Neutrophil (primary cell): Measurements from ENCODE around the gene MACROD1.

Experiments used
- H3K27ac ChIP-seq: fragments of 200-600 bp; sonication (generic); 2 replicates; pipeline ENCODE4 v1.5.1; 2016; ENCODE audit warnings: mild to moderate bottlenecking, moderate library complexity
- H3K27me3 ChIP-seq: fragments of 200-600 bp; sonication (generic); 2 replicates; pipeline ENCODE4 v1.6.0; 2016; ENCODE audit warnings: mild to moderate bottlenecking
- H3K36me3 ChIP-seq: fragments of 200-600 bp; sonication (generic); 2 replicates; pipeline ENCODE4 v1.5.1; 2017
- H3K4me1 ChIP-seq, 2 experiments: fragments of 200-600 bp in 1 of 2; sonication (generic) in 1 of 2; 1 replicate in 1 of 2; 2 replicates in 1 of 2; pipeline versions ENCODE4 v1.5.1 to v1.6.1; 2013 to 2016; ENCODE audit warnings: low read depth in 1 of 2, low read length in 1 of 2, mild to moderate bottlenecking in 1 of 2, moderate library complexity in 1 of 2; ENCODE audit not compliant: control insufficient read depth in 1 of 2, insufficient read depth in 1 of 2
- H3K4me3 ChIP-seq, 2 experiments: fragments of 200-600 bp in 1 of 2; sonication (generic) in 1 of 2; 1 replicate in 1 of 2; 2 replicates in 1 of 2; pipeline ENCODE4 v1.5.1; 2013 to 2016; ENCODE audit warnings: low read depth in 1 of 2, low read length in 1 of 2, mild to moderate bottlenecking in 1 of 2, moderate library complexity in 1 of 2
- H3K9me3 ChIP-seq: fragments of 200-600 bp; sonication (generic); 2 replicates; pipeline ENCODE4 v1.5.1; 2016
- TF ChIP-seq, protein P1 (sequence below): fragments of 200-600 bp; sonication (generic); IDR thresholded peaks from 2 replicates; pipeline ENCODE4 v1.5.1; 2016; ENCODE audit warnings: antibody characterized with exemption

MACROD1 gene

DNA sequence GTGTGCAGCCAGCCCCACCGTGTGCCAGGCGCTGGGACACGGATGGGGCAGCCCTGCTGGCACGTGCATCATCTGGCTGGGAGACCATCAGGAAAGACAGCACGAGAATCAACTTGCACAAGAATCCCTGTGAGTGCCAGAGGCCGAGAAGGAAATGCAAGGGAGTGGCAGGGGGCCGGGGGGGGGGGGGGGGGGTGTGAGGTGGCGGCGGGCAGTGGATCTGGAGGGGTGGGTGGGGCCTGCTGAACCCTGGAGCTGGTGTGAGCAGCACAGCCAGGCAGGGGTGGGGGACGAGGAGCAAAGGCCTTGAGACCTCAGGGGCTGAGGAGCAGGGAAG is 144.2 kb downstream of the MACROD1 start:
- Histone ChIP-seq H3K4me1 (no peaks in the 10 kb centered on the region), H3K27ac (no peak overlapping the region), H3K36me3 (no peaks in the 10 kb centered on the region), H3K27me3 (no peaks in the 10 kb centered on the region), H3K9me3 (no peaks in the 10 kb centered on the region), H3K4me3 (no peak overlapping the region)
- TF ChIP-seq, protein P1, sequence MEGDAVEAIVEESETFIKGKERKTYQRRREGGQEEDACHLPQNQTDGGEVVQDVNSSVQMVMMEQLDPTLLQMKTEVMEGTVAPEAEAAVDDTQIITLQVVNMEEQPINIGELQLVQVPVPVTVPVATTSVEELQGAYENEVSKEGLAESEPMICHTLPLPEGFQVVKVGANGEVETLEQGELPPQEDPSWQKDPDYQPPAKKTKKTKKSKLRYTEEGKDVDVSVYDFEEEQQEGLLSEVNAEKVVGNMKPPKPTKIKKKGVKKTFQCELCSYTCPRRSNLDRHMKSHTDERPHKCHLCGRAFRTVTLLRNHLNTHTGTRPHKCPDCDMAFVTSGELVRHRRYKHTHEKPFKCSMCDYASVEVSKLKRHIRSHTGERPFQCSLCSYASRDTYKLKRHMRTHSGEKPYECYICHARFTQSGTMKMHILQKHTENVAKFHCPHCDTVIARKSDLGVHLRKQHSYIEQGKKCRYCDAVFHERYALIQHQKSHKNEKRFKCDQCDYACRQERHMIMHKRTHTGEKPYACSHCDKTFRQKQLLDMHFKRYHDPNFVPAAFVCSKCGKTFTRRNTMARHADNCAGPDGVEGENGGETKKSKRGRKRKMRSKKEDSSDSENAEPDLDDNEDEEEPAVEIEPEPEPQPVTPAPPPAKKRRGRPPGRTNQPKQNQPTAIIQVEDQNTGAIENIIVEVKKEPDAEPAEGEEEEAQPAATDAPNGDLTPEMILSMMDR: no peak

DNA sequence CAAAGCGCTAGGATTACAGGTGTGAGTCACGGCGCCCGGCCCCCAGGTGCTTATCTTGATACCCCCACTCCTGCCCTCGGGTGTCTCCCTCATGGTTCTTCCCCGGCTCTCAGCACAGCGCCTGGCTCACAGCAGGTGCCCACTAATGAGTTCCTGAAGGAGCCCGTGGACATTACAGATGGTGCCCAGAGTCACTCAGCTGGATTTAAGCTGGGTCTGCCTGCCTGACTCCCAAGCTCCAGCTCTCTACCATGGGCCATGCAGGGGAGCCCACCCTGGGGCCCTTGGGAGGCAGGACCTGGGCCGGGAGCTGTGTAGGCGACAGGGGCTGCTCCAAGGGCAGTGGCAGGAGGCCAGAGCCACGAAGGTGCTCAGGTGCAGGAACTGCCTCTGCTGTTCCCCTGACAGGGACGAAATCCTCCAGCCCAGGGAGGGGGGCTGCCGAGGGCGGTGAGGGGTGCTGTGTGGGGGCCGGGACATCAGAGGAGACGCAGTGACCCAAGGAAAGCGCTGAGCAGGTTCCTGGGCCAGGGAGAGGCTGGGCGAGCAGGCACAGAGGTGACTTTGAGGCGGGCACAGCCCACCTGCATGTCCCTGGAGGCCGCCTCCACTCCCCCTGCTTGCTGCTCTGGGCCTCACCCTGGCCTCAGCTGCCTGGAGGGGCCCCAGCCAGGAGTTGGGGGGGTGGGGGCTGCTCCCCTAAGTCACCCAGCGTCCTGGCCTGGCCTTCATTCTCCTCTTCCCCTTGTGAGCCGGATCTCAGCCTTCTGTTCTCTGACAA is 144.7 kb downstream of the MACROD1 start:
- Histone ChIP-seq H3K9me3 (no peaks in the 10 kb centered on the region), H3K36me3 (no peaks in the 10 kb centered on the region), H3K4me3 (no peak overlapping the region), H3K27ac (no peak overlapping the region), H3K4me1 (no peaks in the 10 kb centered on the region), H3K27me3 (no peaks in the 10 kb centered on the region)
- TF ChIP-seq, protein P1: no peak

DNA sequence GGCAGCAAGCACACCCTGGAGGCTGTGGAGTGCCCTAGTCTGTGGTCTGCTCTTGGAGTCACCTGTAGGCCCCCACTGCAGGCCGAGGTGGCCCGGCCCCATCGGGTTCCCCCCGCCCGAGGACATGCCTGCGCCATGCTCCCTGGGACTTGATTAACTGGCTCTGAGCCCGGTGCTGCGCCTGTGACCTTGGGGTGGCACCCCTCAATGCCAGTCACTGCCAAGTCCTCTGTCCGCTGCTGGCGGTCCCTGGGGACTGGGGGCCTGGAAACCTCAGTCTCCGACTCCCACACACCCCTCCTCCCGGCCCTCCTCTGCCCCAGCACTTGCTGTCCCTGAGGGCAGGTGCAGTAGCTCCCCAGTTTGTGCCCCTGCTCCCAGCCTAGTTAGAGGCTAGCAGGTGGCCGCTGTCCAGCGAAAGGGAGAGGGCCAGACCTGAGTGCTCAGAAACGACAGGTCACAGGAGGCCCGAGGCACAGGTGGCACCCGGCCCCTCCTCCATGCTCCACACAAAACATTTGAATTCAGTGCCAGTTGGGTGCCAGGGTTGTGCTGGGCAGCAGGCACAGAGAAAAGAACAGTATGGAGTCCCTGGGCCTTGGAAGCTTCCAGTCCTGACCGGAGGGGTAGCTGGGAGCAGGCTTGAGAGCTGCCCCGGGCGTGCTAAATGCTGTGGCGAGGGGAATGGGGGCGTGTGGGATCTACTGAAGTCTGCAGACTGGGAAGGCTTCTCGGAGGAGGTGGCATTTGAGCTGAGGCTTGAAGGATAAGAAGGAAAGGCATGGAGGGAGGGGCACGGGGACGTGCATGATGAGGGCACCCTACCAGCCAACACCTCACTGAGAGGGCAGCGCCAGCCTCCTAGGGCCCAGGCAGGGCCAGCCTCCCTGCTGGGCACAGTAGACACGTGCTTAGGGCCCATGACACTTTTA is 146.5 kb downstream of the MACROD1 start:
- H3K36me3 ChIP-seq: no peaks in the 10 kb centered on the region
- no peaks in the 10 kb centered on the region for H3K9me3 ChIP-seq
- TF ChIP-seq, protein P1: no peak
- no peak overlapping the region for H3K4me3 ChIP-seq
- no peaks in the 10 kb centered on the region for H3K4me1 ChIP-seq
- H3K27ac ChIP-seq: no peak overlapping the region
- no peaks in the 10 kb centered on the region for H3K27me3 ChIP-seq

DNA sequence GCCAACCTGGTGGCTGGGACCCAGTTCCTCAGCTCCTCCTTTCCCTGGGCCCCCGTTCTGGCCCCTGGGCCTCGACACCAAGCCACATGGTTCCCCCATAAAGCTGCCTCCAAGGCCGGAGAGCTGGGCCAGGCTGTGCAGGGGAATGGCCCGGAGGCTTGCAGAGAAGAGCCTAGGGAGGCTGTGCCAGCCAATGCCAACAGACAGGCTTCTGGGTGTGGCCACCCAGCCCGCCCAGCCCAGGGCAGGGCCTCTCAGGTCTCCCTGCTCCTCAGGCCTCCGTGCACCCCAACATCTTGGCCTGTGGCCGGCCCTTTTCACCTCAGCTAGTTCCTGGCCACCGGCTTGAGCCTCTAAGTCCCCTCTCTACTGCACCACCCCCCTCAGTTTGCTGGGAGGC is 147.6 kb downstream of the MACROD1 start:
- Histone ChIP-seq H3K4me1 (no peaks in the 10 kb centered on the region), H3K27me3 (no peaks in the 10 kb centered on the region), H3K36me3 (no peaks in the 10 kb centered on the region), H3K9me3 (no peaks in the 10 kb centered on the region), H3K27ac (no peak overlapping the region), H3K4me3 (no peak overlapping the region)
- TF ChIP-seq, protein P1: no peak

DNA sequence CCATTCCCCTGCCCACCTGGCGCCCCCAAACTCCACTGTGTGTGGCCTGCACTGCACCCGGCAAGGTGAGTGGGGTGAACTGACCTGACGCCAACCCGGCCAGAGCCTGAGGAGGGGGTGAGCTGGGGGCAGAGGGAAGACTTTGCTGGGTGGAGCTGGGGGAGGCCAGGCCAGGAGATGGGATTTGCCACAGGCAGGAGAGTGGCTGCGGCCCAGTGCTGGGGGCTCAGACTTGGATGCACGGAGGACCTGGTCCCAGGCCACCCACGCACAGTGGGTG is 148.0 kb downstream of the MACROD1 start:
- Histone ChIP-seq H3K4me1 (no peaks in the 10 kb centered on the region), H3K9me3 (no peaks in the 10 kb centered on the region), H3K27ac (no peak overlapping the region), H3K4me3 (no peak overlapping the region), H3K36me3 (no peaks in the 10 kb centered on the region), H3K27me3 (no peaks in the 10 kb centered on the region)
- TF ChIP-seq, protein P1: no peak
